GM23338 (cell line): ENCODE measurements around the gene CNOT8. TPM values are rescaled to one million over a fixed set of nuclear protein-coding genes. Genes with fewer than 3 reads are reported as not detected.

Experiments used
- ATAC-seq: fragments of 200-7000 bp; cut with Tn5 transposase; 3 replicates; pipeline ENCODE4 v1.9.1; 2020
- DNase-seq: peaks from one replicate; pipeline ENCODE4 v3.0.0-alpha.2; 2015; ENCODE audit warnings: low spot score
- H2AFZ ChIP-seq: fragments of 200-600 bp; sonication (generic); 2 replicates; pipeline ENCODE4 v1.8.0; 2016; ENCODE audit warnings: antibody characterized with exemption, mild to moderate bottlenecking, moderate library complexity
- H3F3A ChIP-seq: fragments of 200-600 bp; sonication (generic); replicated peaks from 2 replicates; pipeline ENCODE4 v1.8.0; 2017; ENCODE audit warnings: antibody characterized with exemption, mixed run types, low read depth
- H3K27ac ChIP-seq: fragments of 200-600 bp; sonication (generic); 2 replicates; pipeline ENCODE4 v1.6.1; 2016; ENCODE audit warnings: low read depth
- H3K27me3 ChIP-seq: fragments of 200-600 bp; sonication (generic); 2 replicates; pipeline ENCODE4 v1.8.0; 2016; ENCODE audit warnings: mild to moderate bottlenecking, mixed run types, moderate library complexity; ENCODE audit not compliant: insufficient read depth
- H3K36me3 ChIP-seq: fragments of 200-600 bp; sonication (generic); 2 replicates; pipeline ENCODE4 v1.8.0; 2016; ENCODE audit warnings: mild to moderate bottlenecking; ENCODE audit not compliant: insufficient read depth
- H3K4me1 ChIP-seq: fragments of 200-600 bp; sonication (generic); 2 replicates; pipeline ENCODE4 v1.8.0; 2016; ENCODE audit warnings: mild to moderate bottlenecking, moderate library complexity; ENCODE audit not compliant: insufficient read depth
- H3K4me2 ChIP-seq: fragments of 200-600 bp; sonication (generic); 2 replicates; pipeline ENCODE4 v1.7.1; 2017; ENCODE audit warnings: mixed run types
- H3K4me3 ChIP-seq: fragments of 200-600 bp; sonication (generic); 2 replicates; pipeline ENCODE4 v1.6.1; 2016; ENCODE audit warnings: mixed run types
- H3K79me2 ChIP-seq: fragments of 200-600 bp; sonication (generic); replicated peaks from 2 replicates; pipeline ENCODE4 v1.8.0; 2017; ENCODE audit warnings: mild to moderate bottlenecking; ENCODE audit not compliant: insufficient read depth
- H3K9me2 ChIP-seq: fragments of 200-600 bp; sonication (generic); 2 replicates; pipeline ENCODE4 v1.8.0; 2017; ENCODE audit not compliant: insufficient read depth
- H4K20me1 ChIP-seq: fragments of 200-600 bp; sonication (generic); replicated peaks from 2 replicates; pipeline ENCODE4 v1.8.0; 2017; ENCODE audit warnings: mild to moderate bottlenecking; ENCODE audit not compliant: insufficient read depth
- H3K27ac Mint-ChIP-seq: 2 replicates; pipeline ENCODE4 v1.8.0; 2020; ENCODE audit warnings: inconsistent platforms, mild to moderate bottlenecking, moderate library complexity, mixed read lengths
- H3K27me3 Mint-ChIP-seq: 3 replicates; pipeline ENCODE4 v1.8.0; 2022; ENCODE audit warnings: low read depth, mild to moderate bottlenecking, moderate library complexity, mixed read lengths, inconsistent platforms; ENCODE audit not compliant: insufficient read depth, poor library complexity
- H3K36me3 Mint-ChIP-seq: 3 replicates; pipeline ENCODE4 v1.8.0; 2021; ENCODE audit warnings: low read depth, mild to moderate bottlenecking, inconsistent platforms, moderate library complexity, mixed read lengths
- H3K4me1 Mint-ChIP-seq: 3 replicates; pipeline ENCODE4 v1.8.0; 2020; ENCODE audit warnings: mild to moderate bottlenecking, inconsistent platforms, mixed read lengths
- H3K4me3 Mint-ChIP-seq: 3 replicates; pipeline ENCODE4 v1.8.0; 2021; ENCODE audit warnings: moderate library complexity, mild to moderate bottlenecking, inconsistent platforms, mixed read lengths
- H3K9me3 Mint-ChIP-seq: 3 replicates; pipeline ENCODE4 v1.8.0; 2020; ENCODE audit warnings: moderate library complexity, mild to moderate bottlenecking, inconsistent platforms, mixed read lengths
- CTCF ChIP-seq, 2 experiments: fragments of 200-600 bp in 1 of 2; sonication (generic) in 1 of 2; conservative IDR thresholded peaks; 2 replicates each; pipeline versions ENCODE4 v1.5.1 to v1.6.1; 2016 to 2017; ENCODE audit warnings: antibody characterized with exemption in 2 of 2, low read depth in 2 of 2, mild to moderate bottlenecking in 2 of 2, moderate library complexity in 1 of 2
- EZH2 ChIP-seq: fragments of 200-600 bp; sonication (generic); IDR thresholded peaks from one replicate; pipeline ENCODE4 v1.8.0; 2017; ENCODE audit warnings: antibody characterized with exemption, mild to moderate bottlenecking, low read depth; ENCODE audit not compliant: unreplicated experiment
- EZH2phosphoT487 ChIP-seq: fragments of 200-600 bp; sonication (generic); IDR thresholded peaks from one replicate; pipeline ENCODE4 v1.8.1; 2018; ENCODE audit warnings: antibody characterized with exemption; ENCODE audit not compliant: unreplicated experiment
- JUNB ChIP-seq: IDR thresholded peaks from one replicate; pipeline ENCODE4 v1.6.1; 2016; ENCODE audit warnings: antibody characterized with exemption; ENCODE audit not compliant: unreplicated experiment
- NANOG ChIP-seq: IDR thresholded peaks from 2 replicates; pipeline ENCODE4 v1.6.1; 2016; ENCODE audit warnings: antibody characterized with exemption, borderline replicate concordance
- POLR2AphosphoS5 ChIP-seq: IDR thresholded peaks from 2 replicates; pipeline ENCODE4 v1.6.1; 2016; ENCODE audit warnings: antibody characterized with exemption, low read depth
- STAT1 ChIP-seq: IDR thresholded peaks from one replicate; pipeline ENCODE4 v1.6.1; 2016; ENCODE audit warnings: antibody characterized with exemption; ENCODE audit not compliant: unreplicated experiment
- ZNF331 ChIP-seq: fragments of 250-450 bp; sonication (Bioruptor Pico); IDR thresholded peaks from 2 replicates; pipeline ENCODE4 v1.5.0; 2020; ENCODE audit warnings: low read depth, mild to moderate bottlenecking, moderate library complexity
- ZNF462 ChIP-seq: fragments of 250-450 bp; sonication (Bioruptor Pico); IDR thresholded peaks from 2 replicates; pipeline ENCODE4 v1.5.0; 2020; ENCODE audit warnings: mild to moderate bottlenecking, moderate library complexity
- polyA plus RNA-seq: library from polyadenylated mRNA; unstranded; fragments of >200 nt; fragmentation: Nextera tagmentation; extraction: Ambion mirVana; gene quantifications from 2 replicates; pipeline ENCODE4 v1.2.1, GENCODE V29; 2016
- total RNA-seq: library from RNA; depleted of rRNA; stranded (reverse); fragments of >200 nt; shearing (Covaris generic); gene quantifications from 2 replicates; pipeline ENCODE4 v1.2.3, GENCODE V29; 2014

CNOT8 gene
- total and polyA plus RNA-seq, 2 experiments from 2014 or later, result 31.2 to 77.7 TPM

GRCh38 chr5:154829181-154829588 lies 29.2 kb upstream of the CNOT8 start:
- no peak overlapping the region for H3K4me2 ChIP-seq
- no peaks in the 10 kb centered on the region for H3K79me2 ChIP-seq
- no peaks in the 10 kb centered on the region; the same call in 1 of the 2 replicates for H4K20me1 ChIP-seq
- DNase-seq (no peak), ATAC-seq (no peak)
- H3K27ac ChIP-seq, result no peak overlapping the region
- H3K4me1 Mint-ChIP-seq, result no peaks in the 10 kb centered on the region; the same call in 2 of the 3 replicates
- H3K27me3 Mint-ChIP-seq, result peaks cover 1% of the 10 kb centered on the region
- H3K9me2 ChIP-seq, result no peaks in the 10 kb centered on the region
- no peaks in the 10 kb centered on the region for H3K4me1 ChIP-seq
- no peak overlapping the region for H3K4me3 Mint-ChIP-seq
- peaks cover 7% of the 10 kb centered on the region; the same call in 1 of the 2 replicates for H3F3A ChIP-seq
- no peaks in the 10 kb centered on the region for H3K27me3 ChIP-seq
- H3K36me3 Mint-ChIP-seq, result peaks cover 25% of the 10 kb centered on the region
- H3K4me3 ChIP-seq, result no peak overlapping the region
- TF ChIP-seq CTCF (conservative IDR thresholded peaks at IDR 0.05; ENCODE audit: low read depth in 2 of 2) (no peak), STAT1 (no peak), EZH2phosphoT487 (no peak), NANOG (no peak)
- H3K36me3 ChIP-seq, result peaks cover 6% of the 10 kb centered on the region
- no peaks in the 10 kb centered on the region for H3K9me3 Mint-ChIP-seq
- no peak overlapping the region for H3K27ac Mint-ChIP-seq
- H2AFZ ChIP-seq, result no peak overlapping the region

GRCh38 chr5:154829589-154830218 lies 28.7 kb upstream of the CNOT8 start:
- H4K20me1 ChIP-seq, result no peaks in the 10 kb centered on the region; the same call in 1 of the 2 replicates
- no peaks in the 10 kb centered on the region for H3K9me2 ChIP-seq
- Mint-ChIP-seq H3K4me1 (peaks cover 2% of the 10 kb centered on the region; the same call in 2 of the 3 replicates), H3K27ac (no peak overlapping the region), H3K27me3 (peaks cover 1% of the 10 kb centered on the region), H3K36me3 (peaks cover 25% of the 10 kb centered on the region), H3K4me3 (no peak overlapping the region), H3K9me3 (no peaks in the 10 kb centered on the region)
- no peaks in the 10 kb centered on the region for H3K79me2 ChIP-seq
- peaks cover 7% of the 10 kb centered on the region; the same call in 1 of the 2 replicates for H3F3A ChIP-seq
- H3K4me2 ChIP-seq, result no peak overlapping the region
- ATAC-seq, result no peak
- H3K27me3 ChIP-seq, result no peaks in the 10 kb centered on the region
- H2AFZ ChIP-seq, result no peak overlapping the region
- H3K36me3 ChIP-seq, result peaks cover 3% of the 10 kb centered on the region; the same call in 1 of the 2 replicates
- no peak overlapping the region for H3K4me3 ChIP-seq
- H3K27ac ChIP-seq, result no peak overlapping the region
- no peak for DNase-seq
- H3K4me1 ChIP-seq, result no peaks in the 10 kb centered on the region
- no peak for TF ChIP-seq EZH2phosphoT487
- no peak for TF ChIP-seq STAT1
- TF ChIP-seq ZNF462, result no peak
- TF ChIP-seq JUNB, result no peak
- TF ChIP-seq CTCF (conservative IDR thresholded peaks at IDR 0.05; ENCODE audit: low read depth in 2 of 2), result no peak
- TF ChIP-seq EZH2, result no peak
- no peak for TF ChIP-seq ZNF331 (CRISPR knock-in tag)
- no peak for TF ChIP-seq POLR2AphosphoS5
